Measurements from ENCODE around the gene GLI1. TPM values are rescaled to one million over a fixed set of nuclear protein-coding genes. Genes with fewer than 3 reads are reported as not detected.

GLI1 gene
- total RNA-seq, 2 experiments from 2014 or later: 0.40 to 0.73 TPM

DNA sequence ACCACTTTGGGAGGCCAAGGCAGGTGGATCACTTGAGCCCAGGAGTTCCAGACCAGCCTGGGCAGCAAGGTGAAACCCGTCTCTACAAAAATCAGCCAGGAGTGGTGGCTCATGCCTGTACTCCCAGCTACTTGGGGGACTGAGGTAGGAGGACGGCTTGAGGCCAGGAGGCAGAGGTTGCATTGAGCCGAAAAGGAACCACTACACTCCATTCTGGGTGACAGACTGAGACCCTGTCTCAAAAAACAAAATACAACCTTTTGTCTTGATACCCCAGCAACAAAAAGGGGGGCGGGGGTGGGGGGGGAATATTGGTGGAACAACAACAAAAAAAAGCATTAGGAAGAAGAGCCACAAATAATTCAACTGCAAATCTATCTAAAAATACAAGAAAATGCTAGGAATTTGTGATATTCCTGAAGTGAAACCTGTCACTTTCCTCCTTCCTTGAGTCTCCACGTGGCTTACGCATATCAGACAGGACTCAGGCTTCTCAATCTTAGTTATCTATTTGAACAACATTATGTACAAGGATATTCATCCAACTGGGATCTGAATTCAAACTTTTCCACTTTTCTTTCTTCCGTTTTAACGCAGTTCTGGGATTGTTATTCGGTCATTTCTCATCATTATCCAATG is 30.0 kb upstream of the GLI1 start:
- H3K27me3 Mint-ChIP-seq: no peaks in the 10 kb centered on the region
- peak overlapping the region; percentile 89 for H3K4me3 Mint-ChIP-seq
- H3K4me1 Mint-ChIP-seq: peaks cover 31% of the 10 kb centered on the region
- H3K36me3 Mint-ChIP-seq (ENCODE audit: low read depth): peaks cover 8% of the 10 kb centered on the region
- peak overlapping the region; percentile 100 for H3K27ac Mint-ChIP-seq
- intact Hi-C loops (cut with DNase I, micrococcal nuclease): loop anchor here (2.0 to 5.0 kb wide), 4 partner anchors 29 to 367 kb away; partner anchors contain the start of genes GLI1 (in 1 of the 2) and NAB2 (in 1 of the 2)
- DNase-seq (no peak), ATAC-seq (no peak)
- H3K9me3 Mint-ChIP-seq (ENCODE audit: low read depth): no peaks in the 10 kb centered on the region
- ChIA-PET POLR2A (interaction anchor here (0.6 to 1.0 kb wide), 3 partner anchors 19 to 741 kb away, joined by 3 to 4 read pairs (median 4); partner anchors contain the start of gene PTGES3), CTCF (interaction anchor here (0.6 to 1.8 kb wide), 10 partner anchors 19 to 741 kb away, joined by 3 to 13 read pairs (median 4); partner anchors contain the start of genes GLI1, INHBE and PTGES3)

DNA sequence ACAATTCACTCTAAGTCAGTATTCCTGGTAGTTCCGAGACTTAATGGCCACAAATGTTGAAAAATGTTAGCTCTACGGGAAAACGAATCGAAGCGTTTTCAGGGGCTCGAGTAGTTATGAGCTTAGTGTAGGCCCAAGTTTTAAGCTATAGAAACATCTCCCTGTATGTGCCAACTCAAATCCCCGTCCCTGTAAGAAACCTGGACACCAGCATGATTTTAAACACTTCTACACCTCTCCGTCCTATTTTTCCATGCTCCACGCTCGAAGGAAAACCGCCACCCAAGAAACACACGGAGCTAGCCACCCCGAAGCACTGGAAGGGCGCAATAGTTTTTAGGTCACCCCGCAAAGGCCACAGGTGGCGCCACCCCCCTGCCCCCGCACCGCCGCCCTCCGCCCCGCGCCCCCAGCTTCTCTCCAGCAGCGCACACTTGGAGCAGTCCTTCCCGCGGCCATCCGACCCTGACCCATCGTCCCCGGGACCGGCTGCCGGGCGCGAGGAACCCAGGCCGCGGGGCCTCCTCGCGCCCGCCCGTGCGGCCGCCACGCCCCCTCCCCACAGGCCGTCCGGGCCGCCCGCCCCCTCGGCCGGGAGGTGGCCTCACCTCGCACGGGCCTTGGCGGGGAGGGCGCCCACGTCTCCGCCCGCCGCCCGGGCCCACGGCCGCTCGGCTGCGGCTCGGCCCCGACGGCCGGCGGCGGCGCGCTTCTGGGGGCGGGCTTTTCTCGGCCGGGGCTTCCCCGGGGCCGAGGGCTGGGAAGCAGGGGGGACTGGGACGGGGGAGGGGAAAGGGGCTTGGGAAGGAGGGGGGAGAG is 29.3 kb upstream of the GLI1 start:
- Mint-ChIP-seq H3K36me3 (ENCODE audit: low read depth) (peaks cover 8% of the 10 kb centered on the region), H3K27me3 (no peaks in the 10 kb centered on the region), H3K4me3 (peak overlapping the region; percentile 89), H3K9me3 (ENCODE audit: low read depth) (no peaks in the 10 kb centered on the region), H3K27ac (peak overlapping the region; percentile 100), H3K4me1 (peaks cover 33% of the 10 kb centered on the region)
- ChIA-PET CTCF (interaction anchor here (0.6 to 1.8 kb wide), 8 partner anchors 20 to 742 kb away, joined by 3 to 13 read pairs (median 5); partner anchors contain the start of genes GLI1, INHBE and PTGES3), POLR2A (interaction anchor here (0.6 to 1.0 kb wide), 3 partner anchors 19 to 742 kb away, joined by 3 to 4 read pairs (median 4); partner anchors contain the start of gene PTGES3)
- intact Hi-C loops (cut with DNase I, micrococcal nuclease): loop anchor here (2.0 to 5.0 kb wide), 4 partner anchors 28 to 368 kb away; partner anchors contain the start of genes GLI1 (in 1 of the 2) and NAB2 (in 1 of the 2)
- ATAC-seq: peak; percentile 67
- peak; percentile 67 for DNase-seq

DNA sequence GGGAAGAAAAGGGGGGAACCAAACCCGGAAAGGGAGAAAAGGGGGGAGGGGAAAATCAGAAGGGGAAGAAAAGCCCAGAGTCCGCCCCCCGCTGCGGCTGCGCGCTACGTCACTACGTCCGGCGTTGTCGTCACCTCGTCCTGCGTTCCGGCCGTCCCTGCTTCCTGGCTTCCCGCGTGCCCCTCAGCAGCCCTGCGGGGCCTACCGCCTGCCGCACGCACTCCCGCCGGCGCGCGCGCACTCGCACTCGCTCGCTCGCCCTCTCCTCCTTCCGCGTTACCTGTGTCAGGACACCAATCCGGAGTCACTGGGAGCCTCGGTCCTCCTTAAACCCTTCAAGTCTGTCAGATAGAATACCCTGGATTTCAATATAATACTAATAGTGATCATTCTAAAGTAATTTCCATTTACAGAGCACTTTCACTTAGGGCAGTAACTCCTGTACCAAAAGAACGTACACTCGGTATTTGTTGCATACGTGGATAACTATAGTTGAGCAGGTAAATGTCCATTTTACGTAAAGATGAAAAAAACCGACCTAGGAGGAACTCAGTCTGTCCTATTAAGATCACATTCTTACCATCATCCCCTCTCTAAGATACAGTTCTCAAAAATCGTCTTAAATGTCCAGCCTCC is 28.5 kb upstream of the GLI1 start, which contains the start of gene R3HDM2:
TSS of gene R3HDM2 (minus strand) at position 113 of the 636 bp plus-strand sequence. CDS start 120,615 bp downstream, outside the sequence.
- Mint-ChIP-seq H3K9me3 (ENCODE audit: low read depth) (no peaks in the 10 kb centered on the region), H3K36me3 (ENCODE audit: low read depth) (peaks cover 8% of the 10 kb centered on the region), H3K4me3 (peak within 1 kb of the TSS; percentile 89), H3K4me1 (peaks cover 35% of the 10 kb centered on the region), H3K27ac (peak within 1 kb of the TSS; percentile 100), H3K27me3 (no peaks in the 10 kb centered on the region)
- ATAC-seq (peak; percentile 95), DNase-seq (peak; percentile 97)
- POLR2A ChIA-PET: no interaction called here
- CTCF ChIA-PET: interaction anchor here (2.6 to 4.1 kb wide), 2 partner anchors 21 to 27 kb away, joined by 8 to 23 read pairs; partner anchors contain the start of gene GLI1
- intact Hi-C loops (cut with DNase I, micrococcal nuclease): loop anchor here (1.0 to 5.0 kb wide), 8 partner anchors 28 to 369 kb away; partner anchors contain the start of genes GLI1 (in 2 of the 2), MBD6 (in 1 of the 2) and NAB2 (in 1 of the 2)

DNA sequence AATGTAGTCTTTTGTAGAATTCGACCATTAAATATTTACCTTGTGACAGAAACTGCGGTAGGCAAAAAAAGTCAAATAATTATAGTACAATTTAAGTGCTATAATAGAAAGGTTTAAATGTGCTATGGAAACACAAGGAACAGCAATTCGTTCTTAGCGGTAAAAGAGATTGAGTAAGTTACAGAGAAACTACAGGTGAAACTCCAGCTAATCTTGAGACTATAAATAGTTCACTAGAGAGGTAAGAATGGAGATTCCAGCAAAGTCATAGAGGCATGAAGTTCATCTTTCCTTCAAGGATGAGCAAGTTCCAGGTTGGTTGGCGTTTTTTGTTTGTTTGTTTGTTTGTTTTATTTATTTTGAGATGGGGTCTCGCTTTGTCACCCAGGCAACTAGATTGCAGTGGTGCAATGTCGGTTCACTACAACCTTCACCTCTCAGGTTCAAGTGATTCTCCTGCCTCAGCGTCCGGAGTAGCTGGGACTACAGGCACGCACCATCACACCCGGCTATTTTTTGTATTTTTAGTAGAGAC is 27.9 kb upstream of the GLI1 start:
- Mint-ChIP-seq H3K27me3 (no peaks in the 10 kb centered on the region), H3K9me3 (ENCODE audit: low read depth) (no peaks in the 10 kb centered on the region), H3K4me1 (peaks cover 31% of the 10 kb centered on the region), H3K36me3 (ENCODE audit: low read depth) (peaks cover 8% of the 10 kb centered on the region), H3K27ac (peak overlapping the region; percentile 97), H3K4me3 (peak overlapping the region; percentile 89)
- intact Hi-C loops (cut with DNase I, micrococcal nuclease): loop anchor here (1.0 to 5.0 kb wide), 8 partner anchors 27 to 369 kb away; partner anchors contain the start of genes GLI1 (in 2 of the 2), MBD6 (in 1 of the 2) and NAB2 (in 1 of the 2)
- DNase-seq (no peak), ATAC-seq (no peak)
- POLR2A ChIA-PET: no interaction called here
- CTCF ChIA-PET: interaction anchor here (0.6 to 4.1 kb wide), 6 partner anchors 11 to 194 kb away, joined by 3 to 23 read pairs (median 6); partner anchors contain the start of genes GLI1 and INHBE

DNA sequence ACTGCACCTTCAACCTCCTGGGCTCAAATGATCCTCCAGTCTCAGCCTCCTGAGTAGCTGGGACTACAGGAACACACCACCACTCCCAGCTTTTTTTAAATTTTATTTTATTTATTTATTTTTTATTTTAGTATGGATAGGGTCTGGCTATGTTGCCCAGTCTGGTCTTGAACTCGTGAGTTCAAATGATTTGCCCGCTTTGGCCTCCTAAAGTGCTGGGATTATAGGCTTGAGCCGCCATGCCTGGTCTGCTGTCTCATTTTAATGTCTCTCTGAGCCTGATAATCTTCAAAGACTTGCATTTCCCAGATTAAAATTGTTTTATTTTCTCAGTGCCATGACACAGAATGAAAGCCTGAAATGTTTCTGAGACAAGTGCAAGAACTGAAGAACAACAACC is 26.2 kb upstream of the GLI1 start:
- Mint-ChIP-seq H3K4me3 (no peak overlapping the region), H3K27ac (no peak overlapping the region), H3K9me3 (ENCODE audit: low read depth) (no peaks in the 10 kb centered on the region), H3K27me3 (no peaks in the 10 kb centered on the region), H3K36me3 (ENCODE audit: low read depth) (peaks cover 8% of the 10 kb centered on the region), H3K4me1 (peaks cover 24% of the 10 kb centered on the region)
- ATAC-seq (no peak), DNase-seq (no peak)
- intact Hi-C loops (cut with DNase I, micrococcal nuclease): loop anchor here in 1 of 2 experiments (5.0 kb wide), 2 partner anchors 346 to 371 kb away; partner anchors contain the start of gene NAB2
- CTCF ChIA-PET: interaction anchor here (0.8 to 4.1 kb wide), 6 partner anchors 19 to 324 kb away, joined by 3 to 23 read pairs (median 6); partner anchors contain the start of genes GLI1 and INHBE
- POLR2A ChIA-PET: no interaction called here

DNA sequence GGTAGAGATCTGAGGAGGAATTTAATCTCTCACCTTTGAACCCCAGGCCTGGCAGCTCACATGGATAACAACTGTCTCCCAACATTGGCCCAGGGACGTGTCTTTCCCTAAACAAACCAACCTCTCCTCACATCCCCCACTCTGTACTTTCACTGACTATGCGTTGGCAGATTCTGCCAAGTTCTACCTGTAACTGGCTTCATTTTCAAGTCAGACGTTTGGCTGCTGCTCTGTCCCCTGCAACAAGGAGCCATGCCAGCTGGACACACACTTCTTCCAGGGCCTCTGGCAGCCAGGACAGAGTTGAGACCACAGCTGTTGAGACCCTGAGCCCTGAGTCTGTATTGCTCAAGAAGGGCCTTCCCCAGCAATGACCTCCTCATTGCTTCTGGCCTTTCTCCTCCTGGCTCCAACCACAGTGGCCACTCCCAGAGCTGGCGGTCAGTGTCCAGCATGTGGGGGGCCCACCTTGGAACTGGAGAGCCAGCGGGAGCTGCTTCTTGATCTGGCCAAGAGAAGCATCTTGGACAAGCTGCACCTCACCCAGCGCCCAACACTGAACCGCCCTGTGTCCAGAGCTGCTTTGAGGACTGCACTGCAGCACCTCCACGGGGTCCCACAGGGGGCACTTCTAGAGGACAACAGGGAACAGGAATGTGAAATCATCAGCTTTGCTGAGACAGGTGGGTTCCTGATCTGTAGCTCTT is 24.9 kb upstream of the GLI1 start, which contains the start of gene INHBC:
TSS of gene INHBC (plus strand) at position 268 of the 707 bp plus-strand sequence. CDS start at position 371, 103 bp downstream.
- Mint-ChIP-seq H3K27me3 (no peaks in the 10 kb centered on the region), H3K4me1 (peaks cover 17% of the 10 kb centered on the region), H3K4me3 (no peak within 1 kb of the TSS), H3K9me3 (ENCODE audit: low read depth) (no peaks in the 10 kb centered on the region), H3K36me3 (ENCODE audit: low read depth) (peaks cover 3% of the 10 kb centered on the region), H3K27ac (no peak within 1 kb of the TSS)
- POLR2A ChIA-PET: no interaction called here
- DNase-seq: no peak
- no peak for ATAC-seq
- intact Hi-C loops (cut with DNase I, micrococcal nuclease): loop anchor here in 1 of 2 experiments (5.0 kb wide), 2 partner anchors 347 to 372 kb away; partner anchors contain the start of gene NAB2
- CTCF ChIA-PET: interaction anchor here (0.6 to 4.1 kb wide), 3 partner anchors 18 to 110 kb away, joined by 3 to 23 read pairs (median 6); partner anchors contain the start of gene GLI1

DNA sequence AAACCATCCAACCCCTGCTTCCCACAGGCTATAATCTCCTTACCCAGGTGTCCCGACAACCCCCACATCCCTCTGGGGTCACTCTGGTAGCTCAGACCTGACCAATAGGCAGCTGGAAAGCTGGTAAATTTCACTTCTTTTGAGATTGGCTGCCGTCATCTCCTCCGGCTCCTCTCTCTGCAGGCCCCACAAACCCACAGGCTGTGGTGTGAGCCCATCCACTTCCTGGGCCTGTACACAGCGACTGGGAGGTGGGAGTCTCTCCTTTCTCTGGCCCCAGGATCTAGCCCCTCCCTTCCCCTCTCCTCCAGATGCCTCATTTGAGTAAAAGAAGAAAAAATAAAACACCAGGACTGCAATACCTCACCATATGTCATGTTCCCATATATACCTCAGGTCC is 24.3 kb upstream of the GLI1 start:
- intact Hi-C loops (cut with DNase I, micrococcal nuclease): no loop called here
- ChIA-PET POLR2A (no interaction called here), CTCF (interaction anchor here (1.0 to 4.1 kb wide), 3 partner anchors 17 to 24 kb away, joined by 5 to 23 read pairs (median 6); partner anchors contain the start of gene GLI1)
- Mint-ChIP-seq H3K4me3 (no peak overlapping the region), H3K36me3 (ENCODE audit: low read depth) (no peaks in the 10 kb centered on the region), H3K27ac (no peak overlapping the region), H3K4me1 (peaks cover 14% of the 10 kb centered on the region), H3K27me3 (no peaks in the 10 kb centered on the region), H3K9me3 (ENCODE audit: low read depth) (no peaks in the 10 kb centered on the region)
- DNase-seq (no peak), ATAC-seq (no peak)

DNA sequence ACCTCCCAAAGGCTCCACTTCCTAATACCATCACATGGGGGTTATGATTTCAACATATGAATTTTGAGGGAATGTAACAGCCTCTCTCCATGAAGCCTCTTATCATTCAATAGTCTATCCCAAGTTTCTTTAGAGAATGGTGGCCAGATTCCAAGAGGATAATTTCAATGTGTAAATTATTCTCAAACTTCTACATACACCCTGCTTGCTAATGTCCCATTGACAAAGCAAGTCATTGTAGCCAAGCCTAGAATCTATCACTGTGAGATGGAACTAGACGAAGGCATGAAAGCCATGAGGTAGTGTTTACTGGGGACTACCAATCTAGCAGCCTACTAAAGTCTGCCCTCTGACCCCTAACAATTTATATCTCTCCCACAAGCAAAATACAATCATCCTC is 21.2 kb upstream of the GLI1 start:
- CTCF ChIA-PET: interaction anchor here (1.2 kb wide), 2 partner anchors 14 to 16 kb away, joined by 3 to 4 read pairs; partner anchors contain the start of gene INHBE
- Mint-ChIP-seq H3K36me3 (ENCODE audit: low read depth) (peaks cover 1% of the 10 kb centered on the region), H3K4me3 (no peak overlapping the region)

DNA sequence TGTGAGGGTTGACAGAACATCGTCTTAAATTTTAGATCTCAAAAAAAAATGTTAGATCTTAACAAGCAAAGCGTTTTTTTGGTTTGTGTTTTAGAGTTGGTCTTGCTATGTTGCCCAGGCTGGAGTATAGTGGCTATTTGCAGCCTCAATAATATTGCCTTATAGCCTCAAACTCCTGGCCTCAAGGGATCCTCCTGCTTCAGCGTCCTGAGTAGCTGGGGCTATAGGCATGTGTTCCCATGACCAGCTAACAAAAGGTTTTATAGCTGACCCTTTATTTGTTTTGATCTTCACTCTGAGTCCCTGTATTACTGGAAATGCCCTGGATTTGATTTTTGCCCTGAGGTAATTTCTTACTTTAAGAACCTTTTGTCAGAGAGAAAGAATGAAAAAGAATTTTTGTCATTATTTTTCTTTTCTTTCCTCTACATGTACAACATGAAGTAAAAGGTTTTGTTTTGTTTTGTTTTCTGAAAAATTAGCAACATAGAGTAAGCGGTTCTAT is 19.8 kb upstream of the GLI1 start:
- POLR2A ChIA-PET: no interaction called here
- CTCF ChIA-PET: interaction anchor here (0.6 to 1.3 kb wide), 2 partner anchors 12 to 271 kb away, joined by 3 to 5 read pairs; no protein-coding TSS in a partner anchor
- Mint-ChIP-seq H3K36me3 (ENCODE audit: low read depth) (peaks cover 1% of the 10 kb centered on the region), H3K27me3 (peaks cover 4% of the 10 kb centered on the region), H3K4me3 (no peak overlapping the region), H3K9me3 (ENCODE audit: low read depth) (peaks cover 5% of the 10 kb centered on the region), H3K27ac (no peak overlapping the region), H3K4me1 (peaks cover 4% of the 10 kb centered on the region)
- intact Hi-C loops (cut with DNase I, micrococcal nuclease): no loop called here
- no peak for ATAC-seq
- DNase-seq: no peak

More for the DNA sequence above, 21.2 kb upstream of the GLI1 start:
- peaks cover 4% of the 10 kb centered on the region for H3K4me1 Mint-ChIP-seq
- H3K27ac Mint-ChIP-seq: no peak overlapping the region
- POLR2A ChIA-PET: no interaction called here
- no peak for DNase-seq
- ATAC-seq: no peak
- H3K27me3 Mint-ChIP-seq: peaks cover 4% of the 10 kb centered on the region
- peaks cover 5% of the 10 kb centered on the region for H3K9me3 Mint-ChIP-seq (ENCODE audit: low read depth)
- intact Hi-C loops (cut with DNase I, micrococcal nuclease): no loop called here
